NCI-H1417 (cell line): ENCODE measurements around the gene ANGPT4.
"Not testable (repeated sequence)": the region's sequence is repeated elsewhere in the genome, so short reads cannot be mapped to it uniquely, and the experiment has no call there.

ENCODE experiments used
- DNase-seq, 3 experiments: peaks; one replicate each; lab custom pipeline; 2025; lab: John Stamatoyannopoulos, UW

Gene ANGPT4

DNA sequence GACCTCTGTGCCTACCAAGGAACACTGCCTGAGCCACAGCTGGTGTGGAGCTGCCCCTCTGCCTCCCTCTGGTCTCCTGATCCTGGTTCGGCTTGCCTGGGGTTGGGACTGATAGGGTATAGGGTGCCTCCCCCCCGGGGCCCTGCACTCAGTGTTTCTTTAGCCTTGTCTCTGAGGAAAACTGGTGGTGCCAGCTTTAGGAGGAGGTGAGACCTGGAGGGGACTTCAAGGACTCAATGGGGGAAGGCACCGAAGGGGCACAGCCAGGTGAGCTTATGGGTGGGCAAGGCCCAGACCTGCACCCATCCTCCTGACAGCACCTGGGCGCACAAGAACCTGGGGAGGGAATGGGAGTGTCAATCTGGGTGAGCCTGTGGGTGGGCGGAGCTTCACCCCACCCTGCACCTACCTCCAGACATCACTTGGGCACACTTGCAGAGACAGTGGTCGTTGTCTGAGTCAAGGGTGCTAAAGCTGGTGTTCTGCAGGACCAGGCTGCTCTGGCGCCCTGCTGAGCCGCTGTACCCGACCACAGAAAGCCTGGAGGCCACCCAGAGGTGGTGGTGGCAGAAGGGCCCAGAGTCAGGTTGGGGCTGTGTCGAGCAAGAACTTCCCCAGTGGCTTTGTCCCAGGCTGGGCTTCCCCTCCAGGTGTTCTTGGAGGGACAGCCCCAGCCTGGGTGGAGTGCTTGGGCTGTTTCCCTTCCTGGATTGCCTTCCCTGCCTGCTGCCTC lies 42.1 kb downstream of the ANGPT4 start:
- DNase-seq, result no peak

DNA sequence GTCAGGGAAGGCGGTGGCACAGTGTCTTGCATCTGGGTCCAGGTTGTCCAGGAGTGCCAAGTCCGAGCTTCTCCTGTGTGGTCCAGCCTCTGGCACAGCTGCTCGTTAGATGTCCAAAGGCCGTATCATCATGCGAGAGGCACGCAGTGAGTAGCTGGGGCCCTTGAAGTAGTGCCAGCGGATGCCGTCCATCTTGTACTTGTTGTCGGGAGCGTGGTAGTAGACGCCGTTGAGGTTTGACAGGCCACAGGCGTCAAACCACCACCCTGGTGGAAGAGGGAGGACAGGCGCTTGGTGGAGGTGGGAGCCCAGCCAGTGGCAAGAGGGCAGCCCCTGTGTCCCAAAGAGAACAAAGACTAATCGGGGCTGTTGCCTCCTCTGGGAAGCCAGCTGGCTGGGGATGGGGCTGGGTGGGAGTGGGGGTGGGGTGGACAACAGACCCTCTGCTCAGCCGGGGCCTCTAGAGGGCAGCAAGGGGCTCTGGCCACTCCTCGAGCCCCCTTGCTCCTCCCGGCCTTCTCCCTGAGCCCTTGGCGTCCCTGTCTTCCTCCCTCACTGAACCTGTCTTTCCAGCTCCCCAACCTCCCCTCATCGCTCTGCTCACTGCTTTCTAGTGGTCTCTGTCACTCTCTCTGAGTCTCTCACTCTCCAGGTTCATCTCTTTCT lies 43.1 kb downstream of the ANGPT4 start:
- no peak for DNase-seq

DNA sequence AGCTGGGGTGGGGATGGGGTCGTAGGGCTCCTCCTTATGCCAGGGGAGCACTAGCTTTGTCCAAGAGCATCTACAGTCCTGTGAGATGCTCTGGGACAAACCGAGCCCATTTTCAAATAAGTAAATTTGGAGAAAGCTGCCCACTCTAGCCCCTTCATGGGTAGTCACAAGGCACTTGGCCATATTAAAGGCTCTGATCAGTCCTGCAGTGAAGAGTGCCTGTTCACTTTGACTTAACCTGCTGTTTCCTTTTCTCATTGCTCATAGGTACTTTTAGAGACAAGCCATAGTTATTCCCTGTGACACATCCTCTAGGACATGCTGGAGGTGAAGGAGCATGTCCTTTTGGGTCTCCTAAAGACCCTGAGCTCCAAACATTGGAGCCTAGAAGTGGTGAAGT lies 44.2 kb downstream of the ANGPT4 start:
- DNase-seq, result no peak

DNA sequence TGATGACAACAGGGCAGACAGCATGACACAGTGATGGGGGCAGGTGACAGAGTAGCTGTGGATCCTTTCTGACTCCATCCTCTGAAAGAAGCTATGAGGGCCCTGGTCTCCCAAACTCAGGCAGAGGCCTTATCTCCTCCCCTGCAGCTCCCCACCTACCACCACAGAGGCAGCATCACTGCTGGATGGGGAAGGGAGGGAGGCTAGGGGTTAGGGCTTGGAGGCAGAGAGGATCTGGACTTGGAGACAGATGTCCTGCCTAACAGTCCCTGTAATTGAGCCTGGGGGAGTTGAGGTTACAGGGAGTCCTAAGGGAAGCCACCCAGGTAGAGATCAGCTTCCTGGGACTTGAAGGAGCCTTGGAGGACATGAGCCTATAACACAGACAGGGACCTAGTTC lies 44.7 kb downstream of the ANGPT4 start:
- no peak for DNase-seq

DNA sequence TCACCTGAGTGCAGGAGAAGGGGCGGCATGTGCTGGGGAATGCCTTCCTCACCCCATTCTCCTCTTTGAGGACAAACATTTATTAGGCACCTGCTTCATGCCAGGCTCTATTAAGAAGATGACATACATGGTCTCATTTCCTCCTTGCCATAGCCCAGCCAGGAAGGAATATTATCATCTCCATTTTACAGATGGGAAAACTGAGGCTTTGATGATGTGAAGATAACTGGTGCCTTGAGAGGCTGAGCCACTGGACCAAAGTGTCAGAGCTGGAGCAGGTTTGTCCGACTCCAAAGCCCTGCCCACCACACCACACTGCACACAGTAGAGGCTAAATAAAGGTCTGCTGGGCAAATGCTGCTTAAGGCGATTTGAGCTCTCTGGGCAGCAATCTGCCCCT lies 45.4 kb downstream of the ANGPT4 start:
- DNase-seq, result no peak

DNA sequence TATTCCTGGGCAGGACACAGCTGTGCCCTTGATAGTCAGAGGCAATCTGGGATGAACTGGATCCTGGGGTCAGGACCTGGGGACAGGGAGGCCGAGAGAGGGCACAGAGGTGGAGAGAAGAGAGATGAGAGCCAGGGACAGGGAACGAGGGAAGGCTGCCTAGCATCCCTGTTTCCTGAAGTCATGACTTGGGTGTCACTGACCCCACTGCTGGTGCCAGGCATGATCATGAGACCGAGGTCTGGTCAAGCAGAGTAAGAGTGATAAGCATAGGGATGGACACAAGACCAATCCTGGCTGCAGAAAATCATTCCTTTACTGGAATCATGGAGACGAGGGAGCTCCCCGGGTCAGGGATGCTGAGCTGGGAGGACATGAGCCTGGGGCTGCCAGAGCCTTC lies 46.5 kb downstream of the ANGPT4 start:
- DNase-seq, result no peak

DNA sequence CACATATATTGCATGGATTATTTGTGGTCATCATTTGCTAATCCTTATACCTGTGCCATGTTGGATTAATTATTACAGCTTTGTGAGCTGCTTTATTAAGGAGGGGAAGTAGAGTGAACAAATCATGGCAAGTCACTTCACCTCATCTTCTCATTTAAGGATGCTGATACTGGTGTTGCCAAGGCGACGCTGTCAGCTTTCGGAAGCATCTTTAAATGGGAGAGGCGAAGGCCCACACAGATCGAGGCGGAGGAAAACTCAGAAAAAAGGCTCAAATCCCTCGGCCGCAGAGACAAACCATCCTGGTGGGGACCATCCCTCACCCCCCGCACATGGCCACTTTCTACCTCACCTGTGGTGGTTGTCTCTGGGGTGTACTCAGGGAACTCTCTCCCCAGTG lies 47.9 kb downstream of the ANGPT4 start:
- no peak for DNase-seq

DNA sequence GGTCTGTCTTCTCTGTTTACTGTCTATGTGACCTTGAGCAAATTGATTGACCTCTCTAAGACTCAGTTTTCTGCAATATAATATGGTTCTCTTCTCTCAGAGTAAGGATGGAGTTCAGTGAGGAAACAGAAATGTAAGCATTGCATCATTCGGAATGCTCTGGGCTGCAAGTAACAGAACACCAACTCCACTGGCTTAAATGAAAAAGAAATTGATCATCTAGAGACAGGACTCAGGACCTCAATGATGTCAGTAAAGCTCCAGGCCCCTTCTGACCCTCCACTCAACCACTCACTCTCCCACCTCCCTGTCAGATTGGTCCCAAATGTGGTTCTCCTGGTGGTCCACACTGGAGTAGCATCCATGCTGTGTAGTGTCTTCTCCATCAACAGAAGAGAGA lies 50.7 kb downstream of the ANGPT4 start:
- no peak for DNase-seq

DNA sequence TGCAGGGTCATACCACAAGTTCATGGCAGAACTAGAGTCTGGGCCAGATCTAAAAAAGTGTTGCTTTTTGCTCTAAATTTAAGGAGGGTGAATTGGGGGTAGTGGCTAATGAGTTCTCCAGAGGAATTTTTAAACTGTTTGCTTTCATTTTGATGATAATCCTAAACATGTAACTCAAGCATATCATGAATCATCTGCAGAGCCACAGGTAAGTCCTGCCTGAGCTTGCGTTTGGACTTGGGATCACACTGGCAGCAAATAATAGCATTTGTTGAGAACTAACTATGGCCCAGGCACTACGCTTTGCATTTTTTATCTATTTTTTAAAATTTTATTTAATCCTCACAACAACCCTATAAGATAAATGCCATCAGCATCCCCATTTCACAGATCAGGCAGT lies 55.2 kb downstream of the ANGPT4 start:
- no peak for DNase-seq

DNA sequence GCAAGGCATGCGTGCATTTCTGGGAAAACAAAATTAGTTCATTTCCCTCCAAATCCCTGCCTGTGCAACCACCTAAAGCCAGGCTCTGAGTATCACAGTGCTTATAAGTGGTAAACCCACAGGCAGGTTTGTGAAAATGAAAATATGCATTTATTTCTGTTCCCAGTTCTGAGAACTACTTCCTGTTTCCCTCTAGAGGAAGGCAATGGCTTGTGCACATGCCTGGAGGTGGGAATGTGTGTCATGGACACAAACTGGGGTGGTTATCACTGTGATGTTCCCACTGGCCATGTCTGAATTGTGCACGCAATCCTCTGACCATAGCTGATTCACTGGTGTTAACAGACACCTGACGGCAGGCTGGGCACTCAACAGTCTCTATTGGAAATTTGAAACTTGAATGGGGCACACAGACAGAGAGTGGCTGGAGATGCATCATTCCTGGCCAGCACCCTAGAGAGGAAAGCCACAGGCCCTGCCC lies 56.3 kb downstream of the ANGPT4 start:
- no peak for DNase-seq

DNA sequence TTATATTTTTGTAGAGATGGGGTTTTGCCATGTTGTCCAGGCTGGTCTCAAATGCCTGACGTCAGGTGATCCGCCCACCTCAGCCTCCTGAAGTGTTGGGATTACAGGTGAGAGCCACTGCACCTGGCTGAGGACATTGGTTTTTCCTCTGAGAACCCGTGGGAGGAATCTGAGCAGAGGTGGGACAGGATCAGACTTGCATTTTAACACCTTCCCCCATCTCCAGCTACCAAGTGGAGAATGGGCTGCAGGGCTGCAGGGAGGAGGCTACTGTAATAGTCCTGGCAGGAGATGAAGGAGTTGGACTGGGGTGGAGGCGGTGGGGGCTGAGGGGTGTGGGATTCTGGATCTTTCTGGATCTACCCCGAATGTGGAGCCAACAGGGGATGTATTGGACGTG lies 58.1 kb downstream of the ANGPT4 start:
- DNase-seq, result no peak

DNA sequence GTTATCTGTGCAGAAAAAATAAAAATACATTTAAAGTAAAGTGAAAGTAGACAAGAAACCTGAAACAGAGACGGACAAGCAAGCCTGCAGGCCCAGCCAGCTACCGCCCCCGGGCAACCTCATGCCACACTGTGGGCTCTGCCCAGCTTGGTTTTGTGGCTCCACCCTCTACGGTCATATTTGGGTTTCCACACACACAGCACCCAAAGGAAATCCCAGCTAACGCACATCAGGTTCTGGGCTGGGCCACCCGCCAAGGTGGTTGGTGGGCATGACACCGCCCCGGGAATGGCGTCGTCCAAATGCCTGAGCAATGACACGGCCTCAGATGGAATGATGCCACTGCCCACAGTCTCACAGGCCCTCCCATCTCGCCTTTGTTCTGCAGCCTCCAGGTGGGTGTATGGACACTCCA lies 59.8 kb downstream of the ANGPT4 start:
- DNase-seq, result no peak

DNA sequence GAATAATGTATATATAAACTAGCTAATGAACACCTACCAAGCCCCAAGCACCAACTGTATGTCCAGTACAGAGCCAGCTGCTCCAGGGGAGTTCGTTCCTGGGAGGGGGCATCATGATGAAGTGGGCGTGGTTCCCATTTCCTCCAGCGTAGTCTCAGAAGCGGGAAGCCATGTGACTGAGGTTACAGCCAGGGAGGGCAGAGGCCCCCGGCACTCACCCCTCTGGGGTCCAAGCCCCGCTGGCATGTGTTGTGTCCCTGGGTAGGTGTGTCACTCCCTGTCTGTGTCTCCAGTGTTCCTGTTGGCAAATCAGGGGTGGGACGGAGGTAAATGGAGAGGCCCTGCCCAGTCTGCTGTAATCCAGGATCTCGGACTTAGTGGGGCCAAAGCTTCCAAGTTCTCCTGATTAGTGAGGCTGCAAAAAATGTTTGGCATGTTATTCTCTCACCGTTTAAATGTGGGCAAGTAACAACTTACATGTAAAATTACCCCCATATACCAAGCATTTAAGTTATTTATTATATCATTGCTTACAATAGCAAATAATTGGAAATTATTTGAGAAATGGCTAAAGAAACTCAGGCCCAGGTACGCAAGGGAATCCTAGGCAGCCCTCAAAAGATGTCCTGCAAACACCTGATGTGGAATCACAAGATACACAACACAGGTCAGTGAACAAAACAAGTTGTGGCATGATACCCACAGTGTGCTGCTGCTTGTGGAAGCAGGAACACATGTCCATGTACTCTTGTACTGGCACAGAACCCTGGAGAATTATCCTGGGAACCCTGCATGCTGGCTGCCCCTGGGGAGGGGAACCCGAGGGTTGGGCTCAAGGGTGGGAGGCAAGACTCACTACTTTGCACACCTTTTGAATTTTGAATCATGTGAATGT lies 60.4 kb downstream of the ANGPT4 start:
- no peak for DNase-seq

DNA sequence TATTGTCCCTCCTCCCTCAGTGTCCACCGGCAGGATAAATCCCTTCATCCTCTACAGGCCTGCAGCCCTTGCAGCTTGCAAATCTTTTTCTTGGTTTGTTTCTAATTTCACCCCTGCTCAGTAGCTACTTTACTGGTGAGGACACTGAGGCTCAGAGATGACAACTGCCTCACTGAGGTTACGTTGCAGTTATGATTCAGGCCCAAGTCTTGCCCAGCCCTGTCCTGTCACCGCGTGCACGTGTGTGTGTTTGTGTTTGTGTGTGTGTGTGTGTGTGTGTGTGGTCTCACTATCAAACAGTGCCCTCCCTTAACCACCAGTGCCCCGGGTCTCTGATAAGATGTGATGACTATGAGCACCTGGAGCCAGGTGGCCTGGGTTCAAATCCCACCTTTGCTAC lies 61.5 kb downstream of the ANGPT4 start:
- no peak for DNase-seq

DNA sequence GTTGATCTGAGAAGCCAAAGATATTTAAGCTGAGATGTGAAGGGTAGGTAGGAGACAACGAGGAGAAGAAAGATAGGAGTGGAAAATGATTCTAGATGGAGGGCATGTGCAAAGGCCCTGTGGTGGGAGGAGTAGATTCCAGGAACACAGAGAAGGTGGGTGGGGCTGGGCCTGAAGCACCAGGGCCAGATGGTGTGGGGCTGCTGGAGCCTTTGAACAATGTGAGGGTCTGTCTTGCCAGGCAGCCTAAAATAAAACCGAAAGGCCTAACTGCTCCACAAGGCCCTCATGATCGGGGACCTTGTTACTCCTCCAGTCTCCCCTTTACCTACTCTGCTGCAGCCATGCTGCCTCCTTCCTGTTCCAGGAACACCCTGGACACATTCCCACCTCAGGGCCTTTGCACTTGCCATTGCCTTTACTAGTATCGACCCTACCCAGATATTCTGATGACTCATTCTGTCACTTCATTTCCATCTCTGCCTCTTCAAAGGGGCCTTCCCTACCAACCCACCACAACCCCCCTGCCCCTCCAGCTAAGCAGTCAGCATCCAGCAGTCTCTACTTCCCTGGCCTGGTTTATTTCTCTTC lies 62.6 kb downstream of the ANGPT4 start:
- DNase-seq, result no peak

DNA sequence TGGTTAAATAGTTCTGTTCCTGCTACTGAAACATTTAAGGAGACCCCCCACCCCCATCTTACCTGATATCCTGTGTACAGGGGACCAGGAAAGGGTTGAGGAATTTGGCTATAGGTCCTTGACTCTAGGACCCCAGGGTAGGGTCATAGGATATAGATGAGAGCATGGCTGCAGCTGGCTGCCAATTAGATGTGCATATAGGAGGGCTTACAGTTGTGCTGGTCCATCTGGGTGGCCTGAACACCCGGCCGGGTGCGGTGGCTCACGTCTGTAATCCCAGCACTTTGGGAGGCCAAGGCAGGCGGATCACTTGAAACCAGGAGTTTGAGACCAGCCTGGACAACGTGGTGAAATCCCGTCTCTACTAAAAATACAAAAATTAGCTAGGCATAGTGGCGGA lies 67.4 kb downstream of the ANGPT4 start:
- DNase-seq, result not testable (repeated sequence)

DNA sequence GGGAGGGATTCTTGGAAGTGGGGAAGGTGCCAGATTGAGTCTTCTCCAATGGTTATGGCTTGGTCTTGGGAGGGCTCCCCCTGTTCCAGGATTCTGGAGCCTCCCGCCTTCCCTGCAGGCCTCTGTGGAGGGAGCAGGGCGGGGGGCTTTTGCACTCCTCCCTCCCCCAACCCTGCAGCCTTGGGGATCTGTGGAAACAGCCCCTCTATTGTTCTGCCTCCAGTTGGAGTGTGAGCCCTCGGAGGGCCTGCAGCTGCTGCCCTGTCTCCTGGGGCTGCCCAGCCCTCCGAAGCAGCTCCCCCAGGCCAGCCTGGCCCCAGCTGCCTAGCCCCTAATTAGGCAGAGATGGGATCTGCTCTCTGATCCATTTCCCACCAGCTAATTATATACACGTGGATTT lies 67.9 kb downstream of the ANGPT4 start:
- peak in 2 of 3 experiments; percentile 35 to 42 for DNase-seq

DNA sequence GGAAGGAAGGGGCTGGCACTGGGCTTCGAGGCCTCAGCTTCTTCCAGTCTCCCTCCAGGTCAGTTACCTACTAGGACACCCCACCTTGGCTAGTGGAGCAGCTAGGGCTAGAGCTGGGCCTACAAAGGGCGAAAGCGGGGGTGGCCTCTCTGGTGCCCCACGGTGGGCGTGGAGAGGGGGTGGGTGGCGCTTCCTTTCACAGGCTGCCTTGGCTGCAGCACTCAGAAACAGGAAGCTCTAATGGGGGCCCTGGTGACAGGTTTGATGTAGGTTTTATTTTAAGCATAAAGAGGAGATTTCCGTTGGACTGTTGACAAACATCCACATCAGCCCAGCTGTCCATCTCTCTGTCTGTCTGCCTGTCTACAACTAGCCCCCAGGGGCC lies 69.2 kb downstream of the ANGPT4 start:
- DNase-seq, result no peak

DNA sequence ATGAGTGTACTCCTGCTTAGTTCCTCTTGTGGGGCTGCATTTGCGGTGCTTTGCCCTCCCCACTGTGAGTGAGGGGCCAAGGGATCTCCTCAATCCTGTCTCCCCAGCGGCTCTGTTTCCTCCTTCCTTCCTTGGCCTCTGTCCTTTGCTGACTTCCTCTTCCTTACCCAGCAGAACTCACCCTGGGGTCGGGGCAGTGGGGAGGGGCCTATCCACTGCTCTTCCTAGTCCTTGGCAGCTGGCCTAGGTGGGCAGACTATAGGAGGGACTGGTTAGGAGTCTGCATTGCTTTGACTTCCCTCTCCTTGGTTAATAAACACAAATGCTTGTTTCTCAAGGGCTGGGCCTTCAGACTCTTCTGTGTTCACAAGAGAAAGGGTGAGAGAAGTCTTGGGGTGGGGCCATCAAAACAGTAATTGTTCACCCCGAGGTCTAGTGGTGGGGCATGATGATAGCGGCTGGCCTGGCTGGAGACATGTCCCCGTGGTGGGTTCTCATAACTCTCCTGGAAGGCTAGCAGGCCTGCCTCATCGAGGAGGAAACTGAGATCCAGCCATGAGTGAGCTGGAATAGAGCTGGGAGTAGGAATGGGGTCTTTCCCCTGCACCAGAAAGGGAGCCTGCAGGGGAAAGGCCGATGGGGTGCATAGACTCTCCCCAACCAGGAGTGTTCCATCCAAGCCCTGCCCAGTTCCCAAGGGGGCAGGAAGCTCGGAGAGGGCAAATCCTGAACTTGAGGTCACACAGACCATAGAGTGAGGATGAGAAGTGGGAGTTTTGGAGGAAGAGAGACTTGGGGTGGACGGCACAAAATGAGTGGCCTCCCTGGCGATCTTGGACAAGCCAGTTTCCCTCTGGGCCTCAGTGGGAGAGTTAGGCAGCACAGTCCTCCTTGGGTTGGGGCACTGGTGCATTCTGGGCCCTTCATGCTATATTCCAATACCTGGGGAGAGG lies 69.9 kb downstream of the ANGPT4 start:
- DNase-seq, result no peak

DNA sequence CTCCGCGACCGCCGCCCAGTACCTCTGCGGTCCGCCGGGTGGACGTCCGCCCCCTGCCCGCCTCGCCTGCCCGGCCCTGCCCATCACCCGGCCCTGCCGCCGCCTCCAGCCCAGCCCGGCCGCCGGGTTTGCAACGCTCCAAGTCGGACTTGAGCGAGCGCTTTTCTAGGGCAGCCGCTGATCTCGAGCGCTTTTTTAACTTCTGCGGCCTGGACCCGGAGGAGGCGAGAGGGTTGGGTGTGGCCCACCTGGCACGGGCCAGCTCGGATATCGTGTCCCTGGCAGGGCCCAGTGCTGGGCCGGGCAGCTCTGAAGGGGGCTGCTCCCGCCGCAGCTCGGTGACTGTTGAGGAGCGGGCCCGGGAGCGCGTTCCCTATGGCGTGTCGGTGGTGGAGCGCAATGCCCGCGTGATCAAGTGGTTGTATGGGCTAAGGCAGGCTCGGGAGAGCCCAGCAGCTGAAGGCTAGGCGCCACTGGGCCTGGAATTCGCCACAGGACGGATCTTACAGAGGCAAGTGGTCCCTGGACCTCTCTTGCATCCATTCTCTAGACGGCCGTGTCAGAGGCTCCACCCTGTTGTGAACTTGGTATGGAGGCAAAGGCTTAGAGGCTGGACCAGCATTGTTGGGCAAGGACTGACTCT lies 70.8 kb downstream of the ANGPT4 start:
- no peak for DNase-seq
